SHP77 (cell line): ENCODE measurements around the gene LRP2BP.
"Not testable (repeated sequence)": the region's sequence is repeated elsewhere in the genome, so short reads cannot be mapped to it uniquely, and the experiment has no call there.

Experiments used
- DNase-seq, 2 experiments: peaks; one replicate each; lab custom pipeline; 2025; lab: John Stamatoyannopoulos, UW

The LRP2BP gene

DNA sequence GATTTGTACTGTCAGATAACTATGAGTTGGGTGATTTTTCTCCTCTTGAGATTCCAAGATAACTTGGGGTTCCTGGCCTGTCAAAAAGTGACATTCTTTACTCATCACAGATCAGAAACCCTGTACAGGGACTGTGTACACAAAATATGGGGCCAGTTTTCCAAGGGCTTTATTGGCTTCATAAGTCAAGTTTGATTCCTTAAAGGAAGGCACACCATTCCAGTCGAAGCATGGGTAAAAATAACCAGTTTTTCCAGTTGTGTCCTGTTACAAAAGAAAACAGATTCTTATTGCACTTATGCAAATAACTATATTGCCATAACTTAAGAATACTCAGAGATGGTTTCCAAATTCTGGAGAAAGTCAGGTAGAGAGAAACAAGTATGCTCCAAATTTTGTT, 70.0 kb downstream of the LRP2BP start:
- not testable (repeated sequence) for DNase-seq

DNA sequence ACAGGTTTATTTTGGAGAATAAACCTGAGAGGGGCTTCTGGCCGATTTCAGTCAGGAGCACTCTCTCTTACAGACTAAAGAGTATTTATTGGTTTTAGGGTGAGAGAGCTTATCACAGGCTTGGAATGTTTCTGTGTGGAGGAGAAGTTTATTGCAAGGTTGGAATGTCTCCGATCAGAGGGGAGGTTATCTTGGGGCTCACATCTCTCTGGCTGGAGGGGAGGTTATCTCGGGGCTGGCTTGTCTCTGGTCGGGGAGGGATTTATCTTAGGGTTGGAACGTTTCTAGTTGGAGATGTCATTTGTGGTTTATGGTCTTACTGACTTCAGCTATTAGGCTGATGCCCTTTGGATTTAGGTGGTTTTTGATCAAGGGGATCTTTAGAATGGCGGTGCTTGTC, 71.4 kb downstream of the LRP2BP start:
- DNase-seq = not testable (repeated sequence)

DNA sequence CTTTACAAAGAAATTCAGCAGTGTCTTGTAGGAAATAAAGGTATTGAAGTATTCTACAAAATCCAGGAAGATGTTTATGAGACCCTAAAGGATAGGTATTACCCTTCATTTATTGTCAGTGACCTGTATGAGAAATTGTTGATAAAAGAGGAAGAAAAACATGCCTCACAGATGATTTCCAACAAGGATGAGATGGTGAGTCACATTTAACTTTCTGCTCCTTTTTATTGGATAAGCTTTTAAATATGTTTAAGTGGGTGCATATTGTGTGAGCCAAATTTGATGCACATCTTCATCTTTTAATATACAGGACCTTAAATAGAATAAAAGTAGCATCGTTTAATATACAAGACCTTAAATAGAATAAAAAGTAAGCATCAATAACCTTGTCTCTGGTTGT, 72.1 kb downstream of the LRP2BP start:
- DNase-seq = no peak

GRCh38 chr4:185322803-185323202, 72.9 kb downstream of the LRP2BP start:
- DNase-seq = no peak

DNA sequence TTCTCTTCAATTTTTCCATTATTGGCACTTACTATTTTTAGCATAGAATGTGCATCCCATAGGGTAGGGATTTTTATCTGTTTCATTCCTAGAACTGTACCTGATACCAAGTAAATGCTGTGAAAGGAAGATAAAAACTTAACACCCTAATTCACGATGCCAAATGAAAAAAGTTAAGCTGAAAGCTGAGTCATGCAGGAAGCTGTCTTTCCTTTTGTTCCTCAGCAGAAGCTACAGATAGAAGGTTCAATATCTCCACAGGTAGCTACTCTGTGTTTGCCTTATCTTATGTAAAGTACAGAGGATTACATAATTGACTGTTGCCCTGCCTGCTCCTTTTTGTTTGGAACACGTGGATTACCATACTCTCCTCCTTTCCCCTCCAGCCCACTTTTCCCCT, 77.0 kb downstream of the LRP2BP start:
- no peak for DNase-seq

DNA sequence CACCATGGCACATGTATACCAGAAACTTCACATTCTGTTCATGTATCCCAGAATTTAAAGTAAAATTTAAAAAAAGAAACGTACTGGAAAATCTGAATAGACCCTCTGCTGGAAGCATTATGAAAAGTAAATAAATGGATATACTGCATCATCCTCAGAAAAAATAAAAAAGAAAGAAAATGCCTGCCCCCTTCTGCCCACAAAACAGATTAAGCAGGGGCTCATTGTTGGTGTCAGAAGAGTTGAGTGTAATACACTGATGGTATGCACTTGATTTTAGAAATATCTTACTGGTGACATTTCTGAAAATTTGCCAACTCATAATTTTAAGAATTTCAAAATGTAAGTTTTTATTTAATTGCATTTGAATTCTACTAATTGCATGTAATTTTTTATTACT, 77.8 kb downstream of the LRP2BP start:
- DNase-seq = no peak

GRCh38 chr4:185317462-185317861, 78.3 kb downstream of the LRP2BP start:
- not testable (repeated sequence) for DNase-seq
